DMS79 (cell line): ENCODE measurements around the gene SPATA16.
"Not testable (repeated sequence)": the region's sequence is repeated elsewhere in the genome, so short reads cannot be mapped to it uniquely, and the experiment has no call there.

Experiments used
- DNase-seq: peaks from one replicate; lab custom pipeline; 2025; lab: John Stamatoyannopoulos, UW

The SPATA16 gene

GRCh38 chr3:172876297-172876696, 264.7 kb downstream of the SPATA16 start:
- DNase-seq, result peak; percentile 17

GRCh38 chr3:172875039-172875438, 266.0 kb downstream of the SPATA16 start:
- DNase-seq, result no peak

- DNase-seq, result no peak
These were observed 271.1 kb downstream of the SPATA16 start for GRCh38 chr3:172869784-172870518.

GRCh38 chr3:172869368-172869771, 271.7 kb downstream of the SPATA16 start:
- peak; percentile 86 for DNase-seq

GRCh38 chr3:172868582-172869200, 272.3 kb downstream of the SPATA16 start:
- DNase-seq, result peak; percentile 75

GRCh38 chr3:172866726-172867350, 274.2 kb downstream of the SPATA16 start:
- not testable (repeated sequence) for DNase-seq

GRCh38 chr3:172859041-172859440, 282.0 kb downstream of the SPATA16 start:
- no peak for DNase-seq

- DNase-seq, result no peak
These were observed 284.0 kb downstream of the SPATA16 start for GRCh38 chr3:172856795-172857742.

GRCh38 chr3:172855037-172855436, 286.0 kb downstream of the SPATA16 start:
- no peak for DNase-seq

GRCh38 chr3:172853921-172854666, 286.9 kb downstream of the SPATA16 start:
- no peak for DNase-seq

- no peak for DNase-seq
These were observed 288.0 kb downstream of the SPATA16 start for GRCh38 chr3:172853005-172853404.

GRCh38 chr3:172848910-172849309, 292.1 kb downstream of the SPATA16 start:
- DNase-seq, result no peak

GRCh38 chr3:172847292-172847691, 293.7 kb downstream of the SPATA16 start:
- no peak for DNase-seq

GRCh38 chr3:172846706-172847105, 294.3 kb downstream of the SPATA16 start:
- no peak for DNase-seq

GRCh38 chr3:172846103-172846561, 294.9 kb downstream of the SPATA16 start:
- DNase-seq, result no peak

- DNase-seq, result no peak
These were observed 296.6 kb downstream of the SPATA16 start for GRCh38 chr3:172844428-172844827.

- DNase-seq, result no peak
These were observed 300.1 kb downstream of the SPATA16 start for GRCh38 chr3:172840913-172841312.

GRCh38 chr3:172840463-172840862, 300.6 kb downstream of the SPATA16 start:
- DNase-seq, result no peak

- DNase-seq, result no peak
These were observed 301.4 kb downstream of the SPATA16 start for GRCh38 chr3:172839679-172840078.
